Ovary (tissue), 3 donors: ENCODE data around the gene RAB3B.
"Not testable (repeated sequence)": the region's sequence is repeated elsewhere in the genome, so short reads cannot be mapped to it uniquely, and the experiment has no call there.

Experiments
- POLR2A ChIP-seq: fragments of 450-650 bp; IDR thresholded peaks from one replicate; pipeline ENCODE4 v1.6.1; 2017; ENCODE audit warnings: antibody characterized with exemption, mild to moderate bottlenecking, moderate library complexity
- TF ChIP-seq, protein P1 (sequence below), 3 donors: fragments of 450-650 bp in 2 of 3; fragments of 200-600 bp in 1 of 3; IDR thresholded peaks; one replicate each; pipeline versions ENCODE4 v1.5.1 to v1.8.0; 2016 to 2022; ENCODE audit warnings: antibody characterized with exemption in 3 of 3, mild to moderate bottlenecking in 1 of 3
- donor health status: DM: no; HTN: no; CAD: no.

DNA sequence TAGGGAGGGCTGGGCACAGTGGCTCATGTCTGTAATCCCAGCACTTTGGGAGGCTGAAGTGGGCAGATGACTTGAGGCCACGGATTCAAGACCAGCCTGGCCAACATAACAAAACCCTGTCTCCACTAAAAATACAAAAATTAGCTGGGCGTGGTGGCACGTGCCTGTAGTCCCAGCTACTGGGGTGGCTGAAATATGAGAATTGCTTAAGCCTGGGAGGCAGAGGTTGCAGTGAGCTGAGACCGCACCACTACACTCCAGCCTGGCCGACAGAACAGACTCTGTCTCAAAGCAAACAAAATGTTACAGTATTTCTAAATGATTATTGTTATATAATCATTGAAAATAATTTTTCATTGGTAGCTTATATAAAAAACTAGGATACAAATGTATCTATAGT, 38.3 kb upstream of the RAB3B start:
- TF ChIP-seq, protein P1, sequence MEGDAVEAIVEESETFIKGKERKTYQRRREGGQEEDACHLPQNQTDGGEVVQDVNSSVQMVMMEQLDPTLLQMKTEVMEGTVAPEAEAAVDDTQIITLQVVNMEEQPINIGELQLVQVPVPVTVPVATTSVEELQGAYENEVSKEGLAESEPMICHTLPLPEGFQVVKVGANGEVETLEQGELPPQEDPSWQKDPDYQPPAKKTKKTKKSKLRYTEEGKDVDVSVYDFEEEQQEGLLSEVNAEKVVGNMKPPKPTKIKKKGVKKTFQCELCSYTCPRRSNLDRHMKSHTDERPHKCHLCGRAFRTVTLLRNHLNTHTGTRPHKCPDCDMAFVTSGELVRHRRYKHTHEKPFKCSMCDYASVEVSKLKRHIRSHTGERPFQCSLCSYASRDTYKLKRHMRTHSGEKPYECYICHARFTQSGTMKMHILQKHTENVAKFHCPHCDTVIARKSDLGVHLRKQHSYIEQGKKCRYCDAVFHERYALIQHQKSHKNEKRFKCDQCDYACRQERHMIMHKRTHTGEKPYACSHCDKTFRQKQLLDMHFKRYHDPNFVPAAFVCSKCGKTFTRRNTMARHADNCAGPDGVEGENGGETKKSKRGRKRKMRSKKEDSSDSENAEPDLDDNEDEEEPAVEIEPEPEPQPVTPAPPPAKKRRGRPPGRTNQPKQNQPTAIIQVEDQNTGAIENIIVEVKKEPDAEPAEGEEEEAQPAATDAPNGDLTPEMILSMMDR (IDR thresholded peaks at IDR 0.05) = not testable (repeated sequence)
- TF ChIP-seq POLR2A = not testable (repeated sequence)
